Sigmoid colon (tissue), 7 donors: Measurements from ENCODE around the gene TTBK2. TPM values are rescaled to one million over a fixed set of nuclear protein-coding genes. Genes with fewer than 3 reads are reported as not detected.

ENCODE experiments used
- DNase-seq: peaks from one replicate; pipeline ENCODE4 v3.0.0-alpha.2; 2019
- H3K27ac ChIP-seq, 4 donors: fragments of 200-600 bp; sonication (generic); one replicate each; pipeline ENCODE4 v1.5.1; 2016 to 2019; ENCODE audit warnings: mild to moderate bottlenecking in 1 of 4
- H3K27me3 ChIP-seq, 3 donors: fragments of 200-600 bp; sonication (generic); one replicate each; pipeline ENCODE4 v1.5.1; 2019; ENCODE audit warnings: mild to moderate bottlenecking in 1 of 3
- H3K36me3 ChIP-seq, 4 donors: fragments of 200-600 bp; sonication (generic); one replicate each; pipeline ENCODE4 v1.5.1; 2016 to 2019
- H3K4me1 ChIP-seq, 4 donors: fragments of 200-600 bp; sonication (generic); one replicate each; pipeline ENCODE4 v1.5.1; 2017 to 2019
- H3K4me3 ChIP-seq, 4 donors: fragments of 200-600 bp; sonication (generic); one replicate each; pipeline ENCODE4 v1.5.1; 2017 to 2019; ENCODE audit warnings: mild to moderate bottlenecking in 2 of 4, moderate library complexity in 1 of 4
- H3K9me3 ChIP-seq, 4 donors: fragments of 200-600 bp in 3 of 4; sonication (generic) in 3 of 4; one replicate each; pipeline versions ENCODE4 v1.5.1 to v1.6.1; 2013 to 2019
- EP300 ChIP-seq, 4 donors: sonication (generic); formaldehyde crosslinking; IDR thresholded peaks; one replicate each; pipeline ENCODE4 v1.6.1; 2017; ENCODE audit warnings: antibody characterized with exemption in 4 of 4
- POLR2A ChIP-seq, 2 donors: fragments of 450-650 bp; IDR thresholded peaks; one replicate each; pipeline ENCODE4 v1.6.1; 2016; ENCODE audit warnings: antibody characterized with exemption in 2 of 2, mild to moderate bottlenecking in 2 of 2, moderate library complexity in 2 of 2
- POLR2AphosphoS5 ChIP-seq, 4 donors: sonication (generic); formaldehyde crosslinking; IDR thresholded peaks; one replicate each; pipeline ENCODE4 v1.6.1; 2017; ENCODE audit warnings: antibody characterized with exemption in 4 of 4
- WGBS, 2 donors: extraction: QIAGEN DNeasy Blood & Tissue Kit; methylation state at CpG; one replicate each; pipeline ENCODE4 v1.1.7; 2013; 5-methylcytosine and 5-hydroxymethylcytosine counted together
- intact Hi-C: fragments of 100-400 bp; cut with DNase I; formaldehyde crosslinking; loops from one replicate; pipeline ENCODE4 v1.15.1; 2023
- polyA plus RNA-seq, 3 donors: library from polyadenylated mRNA; stranded (reverse); fragments of 200-250 nt; gene quantifications; one replicate each; pipeline ENCODE4 v1.2.3, GENCODE V29; 2013
- total RNA-seq, 4 donors: library from RNA; depleted of rRNA; stranded (reverse); fragments of >200 nt; gene quantifications; one replicate each; pipeline ENCODE4 v1.1.0, GENCODE V29; 2016
- TF ChIP-seq, protein P1 (sequence below), 4 experiments: fragments of 450-650 bp in 3 of 4; fragments of 200-600 bp in 1 of 4; IDR thresholded peaks; one replicate each; pipeline ENCODE4 v1.5.1; 2016 to 2019; ENCODE audit warnings: antibody characterized with exemption in 4 of 4, mild to moderate bottlenecking in 3 of 4, moderate library complexity in 2 of 4
- donor health status: healthy with polysubstance abuse.
- donor health status: Bipolar disorder and iron deficiency.
- donor health status: healthy.

TTBK2 gene
- total and polyA plus RNA-seq, 7 donors, result 1.2 to 24.8 (median 16.8) TPM

DNA sequence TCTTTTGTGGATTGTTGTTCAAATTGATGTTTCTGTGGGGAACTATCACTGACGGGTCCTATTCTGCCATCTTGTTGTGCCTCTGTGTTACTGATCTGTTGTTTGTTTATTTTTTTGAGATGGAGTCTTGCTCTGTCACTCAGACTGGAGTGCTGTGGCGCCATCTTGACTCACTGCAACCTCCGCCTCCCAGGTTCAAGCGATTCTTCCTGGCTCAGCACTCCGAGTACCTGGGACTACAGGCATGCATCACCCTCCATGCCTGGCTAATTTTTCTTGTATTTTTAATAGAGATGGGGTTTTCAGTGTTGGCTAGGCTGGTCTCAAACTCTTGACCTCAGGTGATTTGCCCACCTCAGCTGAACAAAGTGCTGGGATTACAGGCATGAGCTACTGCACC lies 215.2 kb downstream of the TTBK2 start:
- intact Hi-C loops, result loop anchor here (2.0 kb wide), 1 partner anchor 221 kb away; no protein-coding TSS in a partner anchor
- no peaks in the 10 kb centered on the region for H3K9me3 ChIP-seq
- DNase-seq, result no peak
- no peak overlapping the region for H3K27ac ChIP-seq
- peaks cover 0 to 22% (median 15%) of the 10 kb centered on the region in 4 donors for H3K4me1 ChIP-seq
- no peak overlapping the region for H3K4me3 ChIP-seq
- H3K36me3 ChIP-seq, result peaks cover 0 to 47% (median 4%) of the 10 kb centered on the region in 4 donors
- H3K27me3 ChIP-seq, result no peaks in the 10 kb centered on the region
- TF ChIP-seq POLR2AphosphoS5 (IDR thresholded peaks at IDR 0.05), result no peak
- TF ChIP-seq, protein P1, sequence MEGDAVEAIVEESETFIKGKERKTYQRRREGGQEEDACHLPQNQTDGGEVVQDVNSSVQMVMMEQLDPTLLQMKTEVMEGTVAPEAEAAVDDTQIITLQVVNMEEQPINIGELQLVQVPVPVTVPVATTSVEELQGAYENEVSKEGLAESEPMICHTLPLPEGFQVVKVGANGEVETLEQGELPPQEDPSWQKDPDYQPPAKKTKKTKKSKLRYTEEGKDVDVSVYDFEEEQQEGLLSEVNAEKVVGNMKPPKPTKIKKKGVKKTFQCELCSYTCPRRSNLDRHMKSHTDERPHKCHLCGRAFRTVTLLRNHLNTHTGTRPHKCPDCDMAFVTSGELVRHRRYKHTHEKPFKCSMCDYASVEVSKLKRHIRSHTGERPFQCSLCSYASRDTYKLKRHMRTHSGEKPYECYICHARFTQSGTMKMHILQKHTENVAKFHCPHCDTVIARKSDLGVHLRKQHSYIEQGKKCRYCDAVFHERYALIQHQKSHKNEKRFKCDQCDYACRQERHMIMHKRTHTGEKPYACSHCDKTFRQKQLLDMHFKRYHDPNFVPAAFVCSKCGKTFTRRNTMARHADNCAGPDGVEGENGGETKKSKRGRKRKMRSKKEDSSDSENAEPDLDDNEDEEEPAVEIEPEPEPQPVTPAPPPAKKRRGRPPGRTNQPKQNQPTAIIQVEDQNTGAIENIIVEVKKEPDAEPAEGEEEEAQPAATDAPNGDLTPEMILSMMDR (IDR thresholded peaks at IDR 0.05), result no peak
- TF ChIP-seq POLR2A (IDR thresholded peaks at IDR 0.05), result no peak
- no peak for TF ChIP-seq EP300 (IDR thresholded peaks at IDR 0.05)
- 97% methylated on average over 5 of the region's 5 CpGs for WGBS, 2 donors

DNA sequence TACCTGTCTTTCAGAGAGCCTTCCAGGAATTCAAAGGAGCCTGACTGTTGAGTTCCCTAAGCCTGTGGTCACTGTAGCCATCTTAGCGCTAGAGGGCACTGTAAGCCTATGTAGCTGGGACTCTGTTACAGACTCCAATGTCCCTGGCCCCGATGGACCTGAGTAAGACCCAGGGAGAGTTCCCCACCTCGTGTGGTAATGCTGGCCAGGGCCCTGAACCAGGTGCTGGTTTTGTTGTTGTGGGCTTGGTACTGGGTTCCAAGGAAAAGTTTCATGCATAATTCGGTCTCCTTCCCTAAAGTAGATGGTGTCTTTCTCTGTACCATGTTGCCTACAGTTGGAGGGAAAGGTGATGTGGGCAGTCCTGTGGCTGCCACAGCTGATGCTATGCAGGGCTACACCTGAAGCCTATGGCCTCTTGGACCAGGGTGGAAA lies 216.1 kb downstream of the TTBK2 start:
- H3K4me3 ChIP-seq, result no peak overlapping the region
- DNase-seq, result no peak
- intact Hi-C loops, result loop anchor here (2.0 kb wide), 1 partner anchor 222 kb away; no protein-coding TSS in a partner anchor
- WGBS, 2 donors, result 29 to 33% methylated on average over 4 of the region's 4 CpGs
- peaks cover 0 to 22% (median 15%) of the 10 kb centered on the region in 4 donors for H3K4me1 ChIP-seq
- H3K9me3 ChIP-seq, result no peaks in the 10 kb centered on the region
- H3K27me3 ChIP-seq, result no peaks in the 10 kb centered on the region
- no peak overlapping the region for H3K27ac ChIP-seq
- H3K36me3 ChIP-seq, result peaks cover 0 to 55% (median 3%) of the 10 kb centered on the region in 4 donors
- TF ChIP-seq, protein P1 (IDR thresholded peaks at IDR 0.05), result peak; percentile 35 to 74 (median 56)
- TF ChIP-seq POLR2A (IDR thresholded peaks at IDR 0.05), result no peak

DNA sequence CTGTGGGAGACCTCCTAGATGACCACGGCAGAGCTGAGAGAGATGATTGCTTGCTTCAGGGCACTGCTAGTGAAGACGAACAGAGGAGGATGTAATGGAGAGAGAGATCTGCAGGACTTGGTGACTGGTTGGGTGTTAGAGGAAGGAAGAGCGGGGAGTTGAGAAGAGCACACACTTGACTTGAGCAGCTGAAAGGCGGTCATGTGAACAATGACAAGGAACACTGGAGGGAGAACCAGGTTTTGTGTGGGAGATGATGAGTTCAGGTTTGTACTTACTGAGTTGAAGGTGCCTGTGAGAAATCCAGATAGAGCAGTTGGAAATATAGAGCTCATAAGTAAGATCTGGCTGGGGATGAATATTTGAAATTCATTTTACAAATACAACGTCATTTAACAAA lies 224.0 kb downstream of the TTBK2 start:
- Histone ChIP-seq H3K4me3 (no peak overlapping the region), H3K27ac (no peak overlapping the region), H3K4me1 (no peaks in the 10 kb centered on the region), H3K36me3 (peaks cover 32 to 98% (median 47%) of the 10 kb centered on the region in 4 donors), H3K9me3 (no peaks in the 10 kb centered on the region), H3K27me3 (no peaks in the 10 kb centered on the region)
- 89 to 91% methylated on average over 5 of the region's 5 CpGs for WGBS, 2 donors
- TF ChIP-seq POLR2AphosphoS5 (IDR thresholded peaks at IDR 0.05) (no peak), POLR2A (IDR thresholded peaks at IDR 0.05) (no peak), EP300 (IDR thresholded peaks at IDR 0.05) (no peak)
- TF ChIP-seq, protein P1 (IDR thresholded peaks at IDR 0.05), result no peak
- DNase-seq, result no peak
- intact Hi-C loops, result no loop called here

DNA sequence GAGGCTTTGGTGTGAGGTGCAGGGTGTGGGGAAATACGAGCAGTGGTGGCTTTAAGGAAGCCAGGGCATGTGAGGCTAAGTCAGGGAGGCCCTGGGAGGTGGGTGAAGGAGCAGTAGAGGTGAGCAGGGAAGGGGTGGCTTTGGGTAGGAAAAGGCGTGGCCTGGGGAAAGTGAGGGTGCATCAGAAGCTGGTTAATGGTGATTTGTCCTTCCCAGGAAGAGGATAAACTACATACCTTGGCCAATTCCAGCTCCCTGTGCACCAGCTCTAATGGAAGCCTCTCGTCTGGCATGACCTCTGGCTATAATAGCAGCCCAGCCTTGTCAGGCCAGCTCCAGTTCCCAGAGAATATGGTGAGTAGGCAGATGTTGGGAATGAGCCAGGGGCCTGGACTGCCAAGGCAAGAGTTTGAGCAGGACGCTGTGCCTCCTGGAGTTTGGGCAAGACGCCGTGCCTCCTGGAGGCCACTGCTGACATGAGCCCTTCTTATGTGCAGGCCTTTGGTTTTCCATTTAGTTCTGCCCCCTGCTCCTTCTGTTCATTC lies 225.0 kb downstream of the TTBK2 start:
- intact Hi-C loops, result no loop called here
- no peak for DNase-seq
- Histone ChIP-seq H3K27ac (peak overlapping the region in 1 of 4 donors; percentile 12), H3K27me3 (no peaks in the 10 kb centered on the region), H3K4me3 (no peak overlapping the region), H3K4me1 (no peaks in the 10 kb centered on the region), H3K9me3 (no peaks in the 10 kb centered on the region), H3K36me3 (peaks cover 32 to 98% (median 47%) of the 10 kb centered on the region in 4 donors)
- WGBS, 2 donors, result 90 to 91% methylated on average over 6 of the region's 6 CpGs
- TF ChIP-seq EP300 (IDR thresholded peaks at IDR 0.05), result no peak
- TF ChIP-seq POLR2AphosphoS5 (IDR thresholded peaks at IDR 0.05), result no peak
- no peak for TF ChIP-seq POLR2A (IDR thresholded peaks at IDR 0.05)
- TF ChIP-seq, protein P1 (IDR thresholded peaks at IDR 0.05), result no peak

DNA sequence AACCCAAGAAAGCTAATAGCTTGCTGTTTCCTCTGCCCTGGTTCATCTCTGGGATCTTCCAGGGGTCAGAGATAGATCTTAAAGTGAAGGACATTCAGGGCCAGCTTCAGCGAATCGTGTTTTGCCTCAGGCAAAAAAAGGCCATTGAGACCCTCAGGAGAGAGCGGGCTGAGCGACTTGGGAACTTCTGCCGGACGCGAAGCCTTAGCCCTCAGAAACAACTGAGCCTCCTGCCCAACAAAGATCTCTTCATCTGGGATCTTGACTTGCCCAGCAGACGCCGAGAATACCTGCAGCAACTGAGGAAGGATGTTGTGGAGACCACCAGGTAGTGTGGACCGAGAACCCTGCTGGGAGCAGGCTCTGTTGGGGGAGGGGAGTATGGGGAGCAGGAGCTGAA lies 226.2 kb downstream of the TTBK2 start:
- WGBS, 2 donors, result 96% methylated on average over 10 of the region's 10 CpGs
- no peak overlapping the region for H3K4me3 ChIP-seq
- no peak overlapping the region for H3K27ac ChIP-seq
- no peaks in the 10 kb centered on the region for H3K4me1 ChIP-seq
- DNase-seq, result no peak
- H3K27me3 ChIP-seq, result no peaks in the 10 kb centered on the region
- H3K36me3 ChIP-seq, result peaks cover 32 to 98% (median 58%) of the 10 kb centered on the region in 4 donors
- no peaks in the 10 kb centered on the region for H3K9me3 ChIP-seq
- TF ChIP-seq EP300 (IDR thresholded peaks at IDR 0.05), result no peak
- TF ChIP-seq, protein P1 (IDR thresholded peaks at IDR 0.05), result no peak
- TF ChIP-seq POLR2A (IDR thresholded peaks at IDR 0.05), result no peak
- no peak for TF ChIP-seq POLR2AphosphoS5 (IDR thresholded peaks at IDR 0.05)
- intact Hi-C loops, result no loop called here
